Stimulated activated CD8-positive, alpha-beta memory T cell treated with anti-CD3 and anti-CD28 coated beads, Interleukin-4, amount 100 ng/mL, for 4 hours (primary cell): ENCODE data around the gene LRRC14B.
A peak's percentile ranks its signal among the peaks of the same experiment; 100 is the strongest.

Experiments
- DNase-seq, 2 donors: peaks; one replicate each; pipeline ENCODE4 v3.0.0-alpha.2; 2020; ENCODE audit warnings: low read depth in 2 of 2, low spot score in 1 of 2

Gene LRRC14B

DNA sequence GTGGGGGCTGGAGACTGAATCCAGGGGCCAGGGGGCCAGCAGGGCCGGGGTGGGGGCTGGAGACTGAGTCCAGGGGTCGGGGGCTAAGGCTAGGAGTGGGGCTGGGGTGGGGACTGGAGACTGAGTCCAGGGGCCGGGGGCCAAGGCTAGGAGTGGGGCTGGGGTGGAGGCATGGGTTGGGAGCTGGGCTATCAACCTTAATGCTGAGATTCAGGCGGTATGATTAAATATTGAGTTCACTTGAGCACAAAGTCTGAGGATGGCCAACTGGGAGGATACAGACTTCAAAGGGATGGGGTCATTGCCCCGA is 17.0 kb upstream of the LRRC14B start:
- DNase-seq: no peak

- no peak for DNase-seq
Measured at GRCh38 chr5:174876-175465, 16.3 kb upstream of the LRRC14B start.

- DNase-seq: no peak
Measured at GRCh38 chr5:176296-176823, 14.9 kb upstream of the LRRC14B start.

DNA sequence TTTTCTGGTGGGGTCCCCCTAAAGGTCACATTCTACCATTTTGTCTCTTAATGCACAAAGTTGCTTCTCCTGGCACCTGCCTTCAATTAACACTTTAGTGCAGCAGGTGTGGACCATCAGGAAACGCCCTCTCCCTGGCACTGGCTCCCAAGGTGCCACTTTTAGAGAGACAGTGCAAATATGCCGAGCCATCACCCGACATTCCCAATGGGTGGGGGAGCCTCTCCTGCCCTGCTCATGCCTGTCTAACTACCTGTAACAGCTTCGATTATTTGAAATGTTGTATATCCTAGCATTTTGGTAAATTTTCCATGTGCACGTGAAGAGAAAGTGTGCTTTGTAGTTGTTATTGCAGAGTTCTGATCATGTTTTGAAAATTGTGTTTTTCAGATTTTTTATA is 13.2 kb upstream of the LRRC14B start:
- no peak for DNase-seq

DNA sequence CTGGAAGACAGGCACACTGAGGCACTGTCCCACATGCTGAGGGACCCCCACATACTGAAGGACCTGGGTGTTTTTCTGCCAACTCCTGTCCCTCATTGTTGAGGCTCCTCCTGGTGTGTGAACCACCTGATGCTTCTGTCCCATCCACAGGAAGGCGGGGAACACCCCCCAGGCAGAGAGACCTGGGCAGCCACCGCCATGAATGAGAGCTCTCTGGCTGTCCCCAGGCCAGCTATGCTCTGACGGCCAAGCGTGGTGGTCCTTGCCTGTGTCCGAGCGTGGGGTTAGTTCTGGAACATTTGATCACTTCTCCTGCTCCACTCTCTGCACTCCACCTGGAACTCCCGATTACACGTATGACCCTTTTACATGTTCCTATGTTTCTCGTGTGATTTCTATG is 11.9 kb upstream of the LRRC14B start:
- no peak for DNase-seq

GRCh38 chr5:180286-180918 is 10.9 kb upstream of the LRRC14B start:
- no peak for DNase-seq

DNA sequence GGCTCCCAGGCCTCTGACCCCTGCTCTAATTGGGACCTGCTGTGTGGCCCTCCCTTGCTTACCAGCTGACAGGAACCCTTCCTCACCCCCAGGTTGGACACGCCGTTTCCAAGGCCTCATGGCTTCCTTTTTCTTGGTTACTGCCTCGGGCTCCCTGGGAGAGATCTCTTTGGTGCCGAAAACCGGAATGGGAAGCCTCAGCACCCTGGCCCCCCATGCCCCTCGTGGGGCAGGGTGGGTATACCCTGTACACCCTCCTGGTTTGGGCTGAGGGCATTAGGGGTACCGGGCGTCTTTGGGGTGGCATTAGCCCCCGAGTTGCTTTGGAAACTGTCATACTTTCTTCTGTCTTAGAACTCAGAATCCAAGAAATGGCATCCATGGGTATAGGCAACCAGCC is 10.1 kb upstream of the LRRC14B start:
- DNase-seq: no peak

GRCh38 chr5:181566-181965 is 9.7 kb upstream of the LRRC14B start:
- no peak for DNase-seq

GRCh38 chr5:182126-182525 is 9.2 kb upstream of the LRRC14B start:
- no peak for DNase-seq

DNA sequence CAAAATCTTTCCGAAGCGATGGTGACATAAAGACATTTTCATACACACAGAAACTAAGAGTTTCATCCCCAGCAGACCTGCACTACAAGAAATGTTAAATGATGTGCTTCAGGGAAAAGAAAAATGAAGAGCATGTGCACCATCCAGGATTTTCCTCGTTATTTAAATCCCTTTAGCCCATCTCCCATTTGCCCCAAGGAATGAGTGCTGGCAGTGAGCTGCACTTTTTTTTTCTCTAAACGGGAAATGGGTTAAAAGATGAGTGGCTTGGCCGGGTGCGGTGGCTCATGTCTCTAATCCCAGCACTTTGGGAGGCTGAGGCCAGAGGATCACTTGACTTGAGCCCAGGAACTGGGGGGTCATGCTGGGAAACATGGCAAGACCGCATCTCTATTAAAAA is 6.8 kb upstream of the LRRC14B start:
- no peak for DNase-seq

GRCh38 chr5:185095-186070 is 5.9 kb upstream of the LRRC14B start:
- DNase-seq: no peak

- DNase-seq: no peak
Measured at GRCh38 chr5:186091-187041, 4.9 kb upstream of the LRRC14B start.

GRCh38 chr5:187042-187431 is 4.3 kb upstream of the LRRC14B start:
- no peak for DNase-seq

DNA sequence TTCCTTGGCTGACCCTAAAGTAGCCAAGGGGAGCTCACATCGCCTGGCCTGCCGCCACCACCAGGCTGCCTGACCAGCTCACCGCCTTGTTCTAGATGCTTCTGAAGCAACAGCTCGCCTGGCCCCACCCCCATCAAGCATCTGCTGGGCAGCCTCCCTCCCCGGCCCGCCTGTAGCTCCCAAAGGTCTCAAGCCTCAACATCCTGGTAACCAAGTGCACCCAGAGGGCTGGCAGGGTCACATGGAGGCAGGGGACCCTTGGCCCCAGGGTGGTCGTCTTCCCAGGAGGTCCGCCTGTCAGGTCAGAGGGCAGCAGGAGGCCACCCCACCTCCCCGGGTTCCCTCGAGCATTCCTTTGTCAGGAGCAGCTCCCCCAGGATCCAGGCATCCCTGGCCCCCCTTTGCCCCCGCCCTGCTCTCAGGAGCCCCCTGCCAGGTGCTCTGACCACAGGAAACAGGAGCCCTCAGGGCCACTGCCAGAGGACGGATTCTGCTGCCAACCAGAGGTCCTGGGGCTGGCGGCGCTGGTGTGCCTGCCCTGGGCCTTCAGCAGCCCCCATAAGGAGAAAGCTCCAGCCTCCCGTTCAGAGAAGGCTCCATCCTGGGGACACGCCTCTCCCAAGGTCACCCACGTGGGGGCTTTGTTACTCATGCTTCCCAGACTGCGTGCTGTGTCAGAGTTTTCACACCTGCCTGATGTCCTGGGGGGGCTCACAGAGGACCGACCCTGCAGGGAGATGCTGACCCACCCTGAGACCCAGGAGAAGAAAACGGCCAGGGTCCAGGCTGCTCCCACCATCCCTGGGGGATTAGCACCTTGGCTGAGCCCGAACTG is 3.5 kb upstream of the LRRC14B start:
- no peak for DNase-seq

- DNase-seq: peak; percentile 71 to 75
Measured at GRCh38 chr5:188488-189481, 2.5 kb upstream of the LRRC14B start.

GRCh38 chr5:189486-189885 is 1.8 kb upstream of the LRRC14B start:
- DNase-seq: no peak

- no peak for DNase-seq
Measured at GRCh38 chr5:189976-190365, 1.3 kb upstream of the LRRC14B start.

DNA sequence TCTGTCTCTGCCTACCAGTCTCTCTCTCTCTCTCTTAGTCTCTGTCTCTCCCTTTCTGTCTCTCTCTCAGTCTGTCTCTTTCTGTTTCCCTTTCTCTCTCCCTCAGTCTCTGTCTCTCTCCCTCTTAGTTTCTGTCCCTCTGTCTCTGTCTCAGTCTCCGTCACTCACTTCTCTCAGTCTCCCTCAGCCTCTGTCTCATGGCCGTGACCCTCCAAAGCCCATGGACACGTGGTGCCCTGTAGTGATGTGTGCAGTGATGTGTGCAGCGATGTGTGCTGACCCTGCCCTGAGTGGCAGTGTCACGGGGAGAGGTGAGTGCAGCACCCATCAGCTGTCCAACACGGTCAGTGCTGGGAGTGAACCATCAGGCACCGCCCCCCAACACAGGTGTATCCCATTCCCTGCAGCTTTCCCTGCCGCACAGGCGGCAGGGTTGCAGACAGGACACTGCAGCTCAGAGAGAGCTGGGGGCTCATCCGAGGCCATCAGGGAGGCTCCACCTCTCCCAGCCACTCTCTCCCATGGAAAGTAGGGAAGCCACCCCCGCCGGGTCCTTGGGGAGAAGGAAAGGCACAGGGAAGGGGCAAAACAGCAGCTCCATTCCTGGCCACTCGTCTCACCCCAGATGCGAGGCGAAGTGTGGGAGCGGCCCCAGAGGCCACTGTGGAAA is 794 bp upstream of the LRRC14B start:
- DNase-seq: no peak
